Kidney (tissue), 14 donors: ENCODE results near the gene ARMS2. TPM values are rescaled to one million over a fixed set of nuclear protein-coding genes. Genes with fewer than 3 reads are reported as not detected.

Experiments
- DNase-seq, 5 donors: peaks; one replicate each; pipeline ENCODE4 v3.0.0-alpha.2; 2013 to 2020
- FAIRE-seq: peaks from 2 replicates; lab custom pipeline; 2012; peaks lifted over from hg19 to GRCh38; lab: Jason Lieb, UNC
- H3K27ac ChIP-seq, 2 donors: one replicate each; pipeline ENCODE4 v1.7.0; 2013; ENCODE audit warnings: low read depth in 2 of 2, low read length in 2 of 2, inconsistent platforms in 1 of 2
- H3K27me3 ChIP-seq: one replicate; pipeline ENCODE4 v1.7.1; 2013; ENCODE audit warnings: low read length, inconsistent platforms; ENCODE audit not compliant: control insufficient read depth, insufficient read depth
- H3K36me3 ChIP-seq, 3 donors: one replicate each; pipeline versions ENCODE4 v1.7.0 to v1.7.1; 2013; ENCODE audit warnings: low read length in 3 of 3, control low read depth in 1 of 3, inconsistent platforms in 1 of 3; ENCODE audit not compliant: insufficient read depth in 3 of 3, control insufficient read depth in 2 of 3
- H3K4me1 ChIP-seq, 3 donors: one replicate each; pipeline versions ENCODE4 v1.7.0 to v1.7.1; 2013; ENCODE audit warnings: low read length in 3 of 3, inconsistent platforms in 1 of 3, low read depth in 1 of 3; ENCODE audit not compliant: control insufficient read depth in 2 of 3, insufficient read depth in 2 of 3
- H3K4me3 ChIP-seq, 3 donors: one replicate each; pipeline versions ENCODE4 v1.7.0 to v1.8.1; 2013; ENCODE audit warnings: low read length in 3 of 3, control low read depth in 1 of 3, inconsistent platforms in 1 of 3
- H3K9ac ChIP-seq, 3 donors: one replicate each; pipeline versions ENCODE4 v1.7.0 to v1.7.1; 2013; ENCODE audit warnings: low read length in 3 of 3, control low read depth in 1 of 3, inconsistent platforms in 1 of 3
- H3K9me3 ChIP-seq, 3 donors: one replicate each; pipeline versions ENCODE4 v1.7.0 to v1.7.1; 2013; ENCODE audit warnings: low read length in 3 of 3, control low read depth in 1 of 3, inconsistent platforms in 1 of 3; ENCODE audit not compliant: control insufficient read depth in 2 of 3, insufficient read depth in 1 of 3
- intact Hi-C: fragments of 100-400 bp; cut with DNase I; formaldehyde crosslinking; loops from one replicate; pipeline ENCODE4 v1.11.1; 2022
- polyA plus RNA-seq: library from polyadenylated mRNA; stranded (reverse); fragments of 350-450 nt; fragmentation: Illumina TruSeq; extraction: RNeasy Lipid Tissue Mini Kit (QIAGEN cat#74804); gene quantifications from one replicate; pipeline ENCODE4 v1.2.3, GENCODE V29; 2014; ENCODE audit warnings: low read depth, low replicate concordance; ENCODE audit not compliant: insufficient read depth
- total RNA-seq: library from RNA; stranded (reverse); fragmentation: NEBNext Ultra II Directional; extraction: Animal tissue kit (Norgen Biotek cat#: 25700); gene quantifications from one replicate; pipeline ENCODE4 v1.2.1, GENCODE V29; 2021
- TF ChIP-seq, protein P1 (sequence below): IDR thresholded peaks from 3 replicates; pipeline ENCODE4 v1.5.1; 2012; ENCODE audit warnings: mild to moderate bottlenecking, moderate library complexity, borderline replicate concordance; ENCODE audit not compliant: insufficient read depth; ENCODE audit errors: extremely low read depth
- donor health status: control.
- donor health status: control.
- donor health status: control.
- donor health status: control.
- donor health status: control.
- donor health status: DM: yes; HTN: yes; CAD: no.
- donor health status: Normal renal cell carcinoma (clear cell type).

Gene ARMS2
- total and polyA plus RNA-seq, 2 donors from 2014 or later = not detected

DNA sequence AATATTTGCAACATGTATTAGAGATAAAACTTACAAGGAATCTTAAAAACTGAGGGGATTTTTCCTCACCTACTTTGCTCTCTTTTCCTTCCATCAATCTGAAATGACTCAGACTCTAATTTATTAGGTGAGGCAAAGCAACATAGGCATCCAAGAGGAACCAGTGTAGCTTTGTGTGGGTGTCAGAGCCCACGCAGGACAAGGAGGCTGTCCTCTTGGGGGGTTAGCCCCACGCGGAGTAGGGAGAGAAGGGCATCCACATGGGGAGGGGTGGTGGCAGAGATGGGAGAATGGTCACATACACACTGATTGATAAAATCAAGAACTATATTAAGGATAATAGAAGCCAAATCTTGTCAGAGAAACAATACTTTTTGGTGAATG lies 33.8 kb upstream of the ARMS2 start:
- DNase-seq (no peak), FAIRE-seq (no peak)
- Histone ChIP-seq H3K9ac (no peak overlapping the region), H3K9me3 (no peaks in the 10 kb centered on the region), H3K36me3 (peaks cover 0 to 31% (median 12%) of the 10 kb centered on the region in 3 donors), H3K4me3 (no peak overlapping the region), H3K4me1 (no peaks in the 10 kb centered on the region), H3K27me3 (no peaks in the 10 kb centered on the region), H3K27ac (no peak overlapping the region)
- TF ChIP-seq, protein P1, sequence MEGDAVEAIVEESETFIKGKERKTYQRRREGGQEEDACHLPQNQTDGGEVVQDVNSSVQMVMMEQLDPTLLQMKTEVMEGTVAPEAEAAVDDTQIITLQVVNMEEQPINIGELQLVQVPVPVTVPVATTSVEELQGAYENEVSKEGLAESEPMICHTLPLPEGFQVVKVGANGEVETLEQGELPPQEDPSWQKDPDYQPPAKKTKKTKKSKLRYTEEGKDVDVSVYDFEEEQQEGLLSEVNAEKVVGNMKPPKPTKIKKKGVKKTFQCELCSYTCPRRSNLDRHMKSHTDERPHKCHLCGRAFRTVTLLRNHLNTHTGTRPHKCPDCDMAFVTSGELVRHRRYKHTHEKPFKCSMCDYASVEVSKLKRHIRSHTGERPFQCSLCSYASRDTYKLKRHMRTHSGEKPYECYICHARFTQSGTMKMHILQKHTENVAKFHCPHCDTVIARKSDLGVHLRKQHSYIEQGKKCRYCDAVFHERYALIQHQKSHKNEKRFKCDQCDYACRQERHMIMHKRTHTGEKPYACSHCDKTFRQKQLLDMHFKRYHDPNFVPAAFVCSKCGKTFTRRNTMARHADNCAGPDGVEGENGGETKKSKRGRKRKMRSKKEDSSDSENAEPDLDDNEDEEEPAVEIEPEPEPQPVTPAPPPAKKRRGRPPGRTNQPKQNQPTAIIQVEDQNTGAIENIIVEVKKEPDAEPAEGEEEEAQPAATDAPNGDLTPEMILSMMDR = no peak
- intact Hi-C loops = no loop called here

DNA sequence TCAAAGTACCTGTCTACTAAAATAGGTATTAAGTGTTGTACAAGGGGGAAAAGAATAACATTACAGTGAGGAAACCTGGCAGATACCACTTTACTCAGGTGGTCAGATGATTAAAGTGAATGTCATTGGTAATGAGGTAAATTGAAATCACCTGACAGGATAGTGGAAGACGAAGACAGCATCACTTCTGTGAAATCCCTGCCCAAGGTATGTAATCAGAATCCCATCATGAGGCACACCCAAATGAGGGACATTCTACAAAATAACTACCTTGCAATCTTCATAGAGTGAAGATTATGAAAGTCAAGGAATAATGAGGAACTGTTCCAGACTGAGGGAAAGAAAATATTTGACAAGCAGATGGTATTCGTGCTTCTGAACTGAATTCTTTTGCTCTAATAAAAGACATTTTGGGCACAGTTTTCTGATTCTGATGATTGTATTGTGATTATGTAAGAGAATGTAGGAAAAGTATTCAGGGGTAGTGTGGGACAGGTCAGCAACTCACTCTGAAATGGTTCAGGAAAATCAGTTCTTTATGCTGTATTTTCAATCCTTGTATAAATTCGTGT lies 33.3 kb upstream of the ARMS2 start:
- FAIRE-seq = no peak
- H3K9ac ChIP-seq = no peak overlapping the region
- H3K27me3 ChIP-seq = no peaks in the 10 kb centered on the region
- no peak overlapping the region for H3K4me3 ChIP-seq
- peaks cover 0 to 26% (median 9%) of the 10 kb centered on the region in 3 donors for H3K36me3 ChIP-seq
- no peak for DNase-seq
- H3K9me3 ChIP-seq = no peaks in the 10 kb centered on the region
- H3K4me1 ChIP-seq = no peaks in the 10 kb centered on the region
- H3K27ac ChIP-seq = no peak overlapping the region
- TF ChIP-seq, protein P1 = no peak
- intact Hi-C loops = no loop called here

DNA sequence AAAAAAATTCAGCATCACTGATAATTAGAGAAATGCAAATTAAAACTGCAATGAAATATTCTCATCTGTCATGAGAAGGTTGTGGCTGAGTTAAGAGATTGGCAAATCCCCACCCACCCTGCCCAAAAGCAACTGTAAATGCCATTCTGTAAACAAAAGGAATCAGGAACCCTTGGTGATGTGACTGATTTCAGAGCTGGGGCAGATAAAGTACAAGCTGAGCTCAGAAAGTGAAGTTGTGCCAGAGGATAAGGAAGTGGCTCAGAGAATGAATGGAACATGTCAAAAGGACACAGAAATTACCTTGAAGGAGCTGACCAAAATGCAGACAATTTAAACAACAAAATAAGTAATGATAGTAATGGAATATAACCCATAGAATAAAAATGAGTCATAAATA lies 32.7 kb upstream of the ARMS2 start:
- TF ChIP-seq, protein P1 = no peak
- H3K9me3 ChIP-seq = no peaks in the 10 kb centered on the region
- peaks cover 0 to 22% (median 8%) of the 10 kb centered on the region in 3 donors for H3K36me3 ChIP-seq
- no peak overlapping the region for H3K27ac ChIP-seq
- no peak overlapping the region for H3K4me3 ChIP-seq
- no peak for DNase-seq
- no peaks in the 10 kb centered on the region for H3K4me1 ChIP-seq
- FAIRE-seq = no peak
- no peak overlapping the region for H3K9ac ChIP-seq
- H3K27me3 ChIP-seq = no peaks in the 10 kb centered on the region
- intact Hi-C loops = no loop called here
